H1 (cell line): ENCODE measurements around the gene TEX9. TPM values are rescaled to one million over a fixed set of nuclear protein-coding genes. Genes with fewer than 3 reads are reported as not detected.

ENCODE experiments used
- CTCF ChIA-PET: fragments of 300-600 bp; sonication (Branson Sonifier 250); formaldehyde crosslinking; loops from one replicate; lab custom pipeline; 2021; ENCODE audit not compliant: partially characterized antibody; lab: Charles Lee
- POLR2A ChIA-PET: fragments of 300-600 bp; sonication (Branson Sonifier 250); formaldehyde crosslinking; loops from one replicate; lab custom pipeline; 2021; ENCODE audit warnings: inconsistent platforms; ENCODE audit not compliant: partially characterized antibody; lab: Charles Lee
- DNase-seq, 2 experiments: peaks; one replicate each; pipeline versions ENCODE4 v3.0.0 to v3.0.0-alpha.2; 2010 to 2022; ENCODE audit warnings: low spot score in 2 of 2, low read depth in 1 of 2, mixed read lengths in 1 of 2
- FAIRE-seq: peaks from 2 replicates; lab custom pipeline; 2011; peaks lifted over from hg19 to GRCh38; lab: Jason Lieb, UNC
- H2AFZ ChIP-seq: 2 replicates; pipeline ENCODE4 v1.8.1; 2012; ENCODE audit warnings: low read length, inconsistent platforms
- H2AK5ac ChIP-seq: 2 replicates; pipeline ENCODE4 v1.6.1; 2013; ENCODE audit warnings: low read depth, low read length
- H2BK120ac ChIP-seq: replicated peaks from 2 replicates; pipeline ENCODE3; 2013; ENCODE audit warnings: low read depth, low read length, inconsistent platforms
- H2BK12ac ChIP-seq: 2 replicates; pipeline ENCODE4 v1.6.1; 2013; ENCODE audit warnings: low read depth, low read length
- H2BK15ac ChIP-seq: 2 replicates; pipeline ENCODE4 v1.6.1; 2013; ENCODE audit warnings: low read length
- H2BK20ac ChIP-seq: 2 replicates; pipeline ENCODE4 v1.6.1; 2013; ENCODE audit warnings: low read length
- H2BK5ac ChIP-seq: 2 replicates; pipeline ENCODE4 v1.6.1; 2013; ENCODE audit warnings: low read depth, low read length
- H3K14ac ChIP-seq: 2 replicates; pipeline ENCODE4 v1.6.1; 2013; ENCODE audit warnings: inconsistent platforms; ENCODE audit not compliant: insufficient read length
- H3K18ac ChIP-seq: 2 replicates; pipeline ENCODE4 v1.6.1; 2013; ENCODE audit warnings: low read length; ENCODE audit errors: extremely low read depth
- H3K23ac ChIP-seq: 2 replicates; pipeline ENCODE4 v1.6.1; 2013; ENCODE audit warnings: inconsistent platforms; ENCODE audit not compliant: insufficient read length
- H3K23me2 ChIP-seq: 2 replicates; pipeline ENCODE4 v1.6.1; 2013; ENCODE audit warnings: low read depth, low read length
- H3K27ac ChIP-seq: 2 replicates; pipeline ENCODE4 v1.6.1; 2011; ENCODE audit warnings: low read depth, low read length, inconsistent platforms
- H3K27me3 ChIP-seq, 4 experiments: replicated peaks in 1 of 4; 1 replicate in 1 of 4; 2 replicates in 3 of 4; pipeline versions ENCODE4 v1.6.1 to v1.8.1; 2011 to 2013; ENCODE audit warnings: low read length in 3 of 4, mild to moderate bottlenecking in 3 of 4, inconsistent platforms in 2 of 4, mixed read lengths in 2 of 4, moderate library complexity in 1 of 4; ENCODE audit not compliant: control insufficient read depth in 3 of 4, insufficient read depth in 3 of 4; ENCODE audit errors: extremely low read depth in 1 of 4
- H3K36me3 ChIP-seq, 4 experiments: 2 replicates each; pipeline versions ENCODE4 v1.6.1 to v1.8.1; 2011 to 2013; ENCODE audit warnings: mild to moderate bottlenecking in 4 of 4, low read length in 3 of 4, moderate library complexity in 2 of 4, control low read depth in 1 of 4, inconsistent platforms in 1 of 4; ENCODE audit not compliant: insufficient read depth in 4 of 4, control insufficient read depth in 2 of 4
- H3K4ac ChIP-seq: replicated peaks from 2 replicates; pipeline ENCODE3; 2013; ENCODE audit warnings: low read length, low read depth, mixed read lengths, inconsistent platforms; ENCODE audit not compliant: insufficient read length
- H3K4me1 ChIP-seq, 4 experiments: replicated peaks in 1 of 4; 1 replicate in 1 of 4; 2 replicates in 3 of 4; pipeline versions ENCODE4 v1.6.1 to v1.8.1; 2011 to 2013; ENCODE audit warnings: low read length in 3 of 4, inconsistent platforms in 2 of 4, mixed read lengths in 1 of 4; ENCODE audit not compliant: insufficient read depth in 4 of 4, control insufficient read depth in 3 of 4
- H3K4me2 ChIP-seq, 2 experiments: 2 replicates each; pipeline versions ENCODE4 v1.6.1 to v1.8.1; 2011 to 2013; ENCODE audit warnings: low read depth in 2 of 2, low read length in 2 of 2, control low read depth in 1 of 2, inconsistent platforms in 1 of 2, mild to moderate bottlenecking in 1 of 2; ENCODE audit not compliant: insufficient read depth in 1 of 2
- H3K4me3 ChIP-seq, 4 experiments: fragments of 200-600, 300-600 bp in 1 of 4; sonication (generic), shearing (Covaris generic), sonication (Bioruptor Twin) in 1 of 4; 2 replicates each; pipeline versions ENCODE4 v1.5.1 to v1.8.1; 2011 to 2016; ENCODE audit warnings: low read length in 4 of 4, low read depth in 3 of 4, control low read depth in 2 of 4, inconsistent platforms in 2 of 4, mild to moderate bottlenecking in 2 of 4, mixed read lengths in 1 of 4, moderate library complexity in 1 of 4; ENCODE audit not compliant: insufficient read depth in 2 of 4; ENCODE audit errors: extremely low read depth in 1 of 4
- H3K56ac ChIP-seq: replicated peaks from 2 replicates; pipeline ENCODE3; 2013; ENCODE audit warnings: low read depth, mild to moderate bottlenecking, mixed read lengths, low read length, inconsistent platforms; ENCODE audit not compliant: insufficient read length
- H3K79me1 ChIP-seq: 2 replicates; pipeline ENCODE4 v1.6.1; 2013; ENCODE audit warnings: low read depth, low read length, control low read depth
- H3K79me2 ChIP-seq, 2 experiments: 2 replicates each; pipeline versions ENCODE4 v1.6.1 to v1.8.1; 2012 to 2013; ENCODE audit warnings: low read length in 2 of 2, mild to moderate bottlenecking in 2 of 2, inconsistent platforms in 1 of 2; ENCODE audit not compliant: insufficient read depth in 2 of 2, control insufficient read depth in 1 of 2
- H3K9ac ChIP-seq, 4 experiments: replicated peaks in 1 of 4; 1 replicate in 1 of 4; 2 replicates in 3 of 4; pipeline versions ENCODE4 v1.6.1 to v1.8.1; 2011 to 2013; ENCODE audit warnings: low read depth in 3 of 4, low read length in 3 of 4, control low read depth in 2 of 4, mild to moderate bottlenecking in 2 of 4, moderate library complexity in 2 of 4, inconsistent platforms in 1 of 4; ENCODE audit errors: extremely low read depth in 1 of 4
- H3K9me3 ChIP-seq, 2 experiments: 2 replicates each; pipeline versions ENCODE4 v1.6.1 to v1.8.1; 2012 to 2013; ENCODE audit warnings: mild to moderate bottlenecking in 2 of 2, moderate library complexity in 2 of 2, control low read depth in 1 of 2, inconsistent platforms in 1 of 2, low read depth in 1 of 2, low read length in 1 of 2, mixed read lengths in 1 of 2; ENCODE audit not compliant: insufficient read depth in 2 of 2
- H4K20me1 ChIP-seq, 2 experiments: replicated peaks in 1 of 2; 2 replicates each; pipeline versions ENCODE3 to v1.8.1; 2011 to 2013; ENCODE audit warnings: inconsistent platforms in 2 of 2, low read length in 2 of 2, mild to moderate bottlenecking in 1 of 2; ENCODE audit not compliant: insufficient read depth in 2 of 2, control insufficient read depth in 1 of 2
- H4K5ac ChIP-seq: 2 replicates; pipeline ENCODE4 v1.6.1; 2013; ENCODE audit warnings: low read length, low read depth, mixed read lengths, inconsistent platforms; ENCODE audit not compliant: insufficient read length
- H4K8ac ChIP-seq: 2 replicates; pipeline ENCODE4 v1.8.0; 2013; ENCODE audit warnings: mild to moderate bottlenecking, moderate library complexity, low read length, inconsistent platforms; ENCODE audit not compliant: insufficient read depth; ENCODE audit errors: extremely low read depth
- H4K91ac ChIP-seq: replicated peaks from 2 replicates; pipeline ENCODE3; 2013; ENCODE audit warnings: low read length, mixed read lengths, inconsistent platforms; ENCODE audit not compliant: insufficient read length
- BCL11A ChIP-seq, 2 experiments: IDR thresholded peaks; one replicate each; pipeline ENCODE4 v1.6.1; 2011; ENCODE audit warnings: low read depth in 2 of 2, low read length in 2 of 2, mild to moderate bottlenecking in 2 of 2
- EGR1 ChIP-seq: IDR thresholded peaks from 2 replicates; pipeline ENCODE4 v1.6.1; 2011; ENCODE audit warnings: low read depth, low read length, borderline replicate concordance
- RBBP5 ChIP-seq: IDR thresholded peaks from 2 replicates; pipeline ENCODE4 v1.7.1; 2012; ENCODE audit warnings: low read depth, mild to moderate bottlenecking, inconsistent platforms, low read length, moderate library complexity, borderline replicate concordance
- WGBS, 2 experiments: shearing (Covaris generic) in 1 of 2; methylation state at CpG; one replicate each; pipeline versions ENCODE4 v1.1.6 to v1.1.7; 2013 to 2015; ENCODE audit warnings: low lambda C conversion rate in 2 of 2, mixed read lengths in 2 of 2, inconsistent platforms in 1 of 2, low coverage in 1 of 2, missing lambda C conversion rate in 1 of 2; ENCODE audit not compliant: insufficient replicate concordance in 2 of 2, insufficient coverage in 1 of 2, insufficient read length in 1 of 2; ENCODE audit errors: extremely low coverage in 1 of 2, missing lambda C conversion rate in 1 of 2; 5-methylcytosine and 5-hydroxymethylcytosine counted together
- polyA plus RNA-seq, 7 experiments: library from polyadenylated mRNA; depleted of rRNA in 3 of 7; stranded (reverse) in 5 of 7; unstranded in 2 of 7; fragments of >200 nt in 5 of 7; fragments of 200-250 nt in 2 of 7; gene quantifications; 1 replicate in 5 of 7; 2 replicates in 1 of 7; 4 replicates in 1 of 7; pipeline versions ENCODE4 v1.2.1 to v1.2.3, GENCODE V29; 2011 to 2013; ENCODE audit warnings: missing spikeins in 2 of 7, mixed read lengths in 2 of 7
- total RNA-seq: library from RNA; stranded (reverse); fragmentation: NEBNext Ultra II Directional; extraction: Animal tissue kit (Norgen Biotek cat#: 25700); gene quantifications from 2 replicates; pipeline ENCODE4 v1.2.1, GENCODE V29; 2021
- TF ChIP-seq, protein P1 (sequence below): IDR thresholded peaks from 2 replicates; pipeline ENCODE4 v1.6.1; 2012; ENCODE audit warnings: inconsistent platforms

TEX9 gene
- total and polyA plus RNA-seq, 2 of the 8 experiments (the other 6 are each of a cell fraction or from before 2014, with no cell fraction given) = 3.4 to 12.3 TPM

- no peaks in the 10 kb centered on the region for H3K79me1 ChIP-seq
- no peak overlapping the region for H4K5ac ChIP-seq
- CTCF ChIA-PET = no interaction called here
- no peaks in the 10 kb centered on the region for H3K36me3 ChIP-seq
- H3K18ac ChIP-seq = no peak overlapping the region
- H2AFZ ChIP-seq = no peak overlapping the region
- H3K9me3 ChIP-seq = no peaks in the 10 kb centered on the region
- no peak overlapping the region for H2BK12ac ChIP-seq
- H3K56ac ChIP-seq = no peak overlapping the region
- H3K23me2 ChIP-seq = no peaks in the 10 kb centered on the region
- POLR2A ChIA-PET = no interaction called here
- no peak overlapping the region for H3K4me3 ChIP-seq
- FAIRE-seq (no peak), DNase-seq (no peak)
- no peak overlapping the region for H4K8ac ChIP-seq
- H3K9ac ChIP-seq = no peak overlapping the region
- no peaks in the 10 kb centered on the region for H3K79me2 ChIP-seq
- no peak overlapping the region for H3K4ac ChIP-seq
- no peaks in the 10 kb centered on the region for H3K4me1 ChIP-seq
- H2BK120ac ChIP-seq = no peak overlapping the region
- no peak overlapping the region for H2AK5ac ChIP-seq
- H3K4me2 ChIP-seq = no peak overlapping the region
- H3K27me3 ChIP-seq = no peaks in the 10 kb centered on the region
- H3K27ac ChIP-seq = no peak overlapping the region
- WGBS, 2 experiments = 91% methylated on average over 2 of the region's 2 CpGs; no CpG with 5 or more reads in 1 of the 2 experiments
- no peak overlapping the region for H4K91ac ChIP-seq
- H2BK20ac ChIP-seq = no peak overlapping the region
- H3K14ac ChIP-seq = no peak overlapping the region
- no peak overlapping the region for H2BK15ac ChIP-seq
- H4K20me1 ChIP-seq = no peaks in the 10 kb centered on the region
- no peak overlapping the region for H2BK5ac ChIP-seq
- H3K23ac ChIP-seq = no peak overlapping the region
- TF ChIP-seq, protein P1, sequence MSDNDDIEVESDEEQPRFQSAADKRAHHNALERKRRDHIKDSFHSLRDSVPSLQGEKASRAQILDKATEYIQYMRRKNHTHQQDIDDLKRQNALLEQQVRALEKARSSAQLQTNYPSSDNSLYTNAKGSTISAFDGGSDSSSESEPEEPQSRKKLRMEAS = no peak
- no peak for TF ChIP-seq EGR1
- TF ChIP-seq BCL11A (IDR thresholded peaks at IDR 0.05; ENCODE audit: low read depth in 2 of 2, low read length in 2 of 2) = no peak
- no peak for TF ChIP-seq RBBP5
These were observed 25.6 kb downstream of the TEX9 start for GRCh38 chr15:56390739-56391267.
